SK-N-SH (cell line): Measurements from ENCODE around the gene ELOVL6.
"Not testable (repeated sequence)": the region's sequence is repeated elsewhere in the genome, so short reads cannot be mapped to it uniquely, and the experiment has no call there.

Experiments used
- CHD2 ChIP-seq: fragments of 150-350 bp; IDR thresholded peaks from 2 replicates; pipeline ENCODE4 v1.6.1; 2018; ENCODE audit warnings: low read length; ENCODE audit not compliant: partially characterized antibody
- EP300 ChIP-seq, 2 experiments: IDR thresholded peaks; 2 replicates each; pipeline versions ENCODE4 v1.4.0 to v1.6.1; 2012; ENCODE audit warnings: borderline replicate concordance in 1 of 2, low read depth in 1 of 2, low read length in 1 of 2
- EZH2phosphoT487 ChIP-seq: fragments of 200-600 bp; sonication (generic); IDR thresholded peaks from 2 replicates; pipeline ENCODE4 v1.6.1; 2017; ENCODE audit warnings: low read depth, mixed run types, mild to moderate bottlenecking, antibody characterized with exemption, moderate library complexity, borderline replicate concordance
- GATA2 ChIP-seq: sonication (generic); formaldehyde crosslinking; IDR thresholded peaks from 2 replicates; pipeline ENCODE4 v1.5.0; 2020; ENCODE audit warnings: mild to moderate bottlenecking, missing genetic modification reagents
- POLR2AphosphoS5 ChIP-seq: IDR thresholded peaks from 2 replicates; pipeline ENCODE4 v1.6.1; 2012; ENCODE audit warnings: low read depth, low read length
- REST ChIP-seq: IDR thresholded peaks from 2 replicates; pipeline ENCODE4 v1.6.1; 2012; ENCODE audit warnings: mild to moderate bottlenecking, low read depth, low read length, moderate library complexity
- RFX5 ChIP-seq: IDR thresholded peaks from 2 replicates; pipeline ENCODE4 v1.6.1; 2012; ENCODE audit warnings: mild to moderate bottlenecking, improper control_type of control experiment, low read length
- TAF1 ChIP-seq: IDR thresholded peaks from 2 replicates; pipeline ENCODE4 v1.6.1; 2012; ENCODE audit warnings: low read depth, mild to moderate bottlenecking, low read length, moderate library complexity, borderline replicate concordance
- USF2 ChIP-seq: fragments of 150-350 bp; IDR thresholded peaks from 2 replicates; pipeline ENCODE4 v1.6.1; 2017; ENCODE audit warnings: antibody characterized with exemption, low read length, low read depth, borderline replicate concordance
- TF ChIP-seq, protein P1 (sequence below): fragments of 200-600 bp; sonication (generic); IDR thresholded peaks from 2 replicates; pipeline ENCODE4 v1.6.1; 2017; ENCODE audit warnings: antibody characterized with exemption, mild to moderate bottlenecking, moderate library complexity

DNA sequence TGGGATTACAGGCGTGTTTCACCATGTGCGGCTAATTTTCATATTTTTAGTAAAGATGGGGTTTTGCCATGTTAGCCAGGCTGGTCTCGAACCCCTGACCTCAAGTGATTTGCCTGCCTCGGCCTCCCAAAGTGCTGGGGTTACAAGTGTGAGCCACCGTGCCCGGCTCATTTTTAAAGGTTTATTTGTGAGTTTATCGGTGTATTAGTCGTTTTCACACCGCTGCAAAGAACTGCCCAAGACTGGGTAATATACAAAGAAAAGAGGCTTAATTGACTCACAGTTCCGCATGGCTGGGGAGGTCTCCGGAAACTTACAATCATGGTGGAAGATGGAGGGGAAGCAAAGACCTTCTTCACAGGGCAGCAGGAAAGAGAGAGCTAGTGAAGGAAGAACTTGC, 159.3 kb downstream of the ELOVL6 start:
- TF ChIP-seq, protein P1, sequence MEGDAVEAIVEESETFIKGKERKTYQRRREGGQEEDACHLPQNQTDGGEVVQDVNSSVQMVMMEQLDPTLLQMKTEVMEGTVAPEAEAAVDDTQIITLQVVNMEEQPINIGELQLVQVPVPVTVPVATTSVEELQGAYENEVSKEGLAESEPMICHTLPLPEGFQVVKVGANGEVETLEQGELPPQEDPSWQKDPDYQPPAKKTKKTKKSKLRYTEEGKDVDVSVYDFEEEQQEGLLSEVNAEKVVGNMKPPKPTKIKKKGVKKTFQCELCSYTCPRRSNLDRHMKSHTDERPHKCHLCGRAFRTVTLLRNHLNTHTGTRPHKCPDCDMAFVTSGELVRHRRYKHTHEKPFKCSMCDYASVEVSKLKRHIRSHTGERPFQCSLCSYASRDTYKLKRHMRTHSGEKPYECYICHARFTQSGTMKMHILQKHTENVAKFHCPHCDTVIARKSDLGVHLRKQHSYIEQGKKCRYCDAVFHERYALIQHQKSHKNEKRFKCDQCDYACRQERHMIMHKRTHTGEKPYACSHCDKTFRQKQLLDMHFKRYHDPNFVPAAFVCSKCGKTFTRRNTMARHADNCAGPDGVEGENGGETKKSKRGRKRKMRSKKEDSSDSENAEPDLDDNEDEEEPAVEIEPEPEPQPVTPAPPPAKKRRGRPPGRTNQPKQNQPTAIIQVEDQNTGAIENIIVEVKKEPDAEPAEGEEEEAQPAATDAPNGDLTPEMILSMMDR: not testable (repeated sequence)
- not testable (repeated sequence) for TF ChIP-seq TAF1; POLR2AphosphoS5; RFX5; EZH2phosphoT487; USF2; GATA2 (CRISPR knock-in tag); REST; EP300 (IDR thresholded peaks at IDR 0.05; ENCODE audit: borderline replicate concordance in 1 of 2, low read depth in 1 of 2, low read length in 1 of 2); CHD2
